SKM-1 (cell line): Measurements from ENCODE around the gene CREB3L2.

Experiments used
- DNase-seq: peaks from one replicate; lab custom pipeline; 2025; ENCODE audit not compliant: unreplicated experiment; lab: John Stamatoyannopoulos, UW

The CREB3L2 gene

DNA sequence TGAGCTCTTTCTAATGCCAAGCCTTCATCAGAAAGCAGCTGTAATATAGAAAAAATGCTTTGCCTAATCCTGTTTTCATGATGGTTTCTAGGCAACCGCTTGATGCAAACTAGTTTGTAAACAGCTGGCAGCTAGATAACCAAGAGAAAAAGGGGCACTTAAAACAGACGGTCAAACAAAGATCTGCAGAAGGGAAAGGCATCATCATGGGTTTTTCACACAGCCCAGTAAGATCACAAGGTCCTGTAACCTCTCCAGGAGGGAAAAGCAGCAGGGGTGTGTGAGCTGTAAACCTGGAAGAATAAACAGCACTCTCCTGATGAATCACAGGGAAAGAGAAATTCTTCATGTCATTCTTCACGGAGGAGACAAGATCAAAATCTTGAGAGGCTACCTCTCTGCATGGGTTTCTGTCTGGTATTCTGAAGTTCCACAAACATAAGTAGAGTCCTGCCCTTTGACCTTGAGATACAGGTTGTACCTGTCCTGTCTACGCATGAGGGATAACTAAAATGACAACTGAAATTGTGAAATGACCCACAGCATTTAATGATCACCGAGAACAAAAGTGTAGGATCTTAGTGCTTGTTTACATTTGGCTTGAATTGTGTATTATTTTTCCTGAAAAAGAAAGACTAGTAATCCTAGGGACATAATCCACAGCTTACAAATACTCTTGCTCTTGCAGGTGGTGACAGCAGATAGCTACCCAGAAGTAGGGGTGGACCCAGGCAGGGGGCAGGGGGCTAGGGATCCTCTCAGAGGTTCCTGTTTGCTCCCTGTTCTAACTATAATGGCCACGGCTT lies 48.0 kb downstream of the CREB3L2 start:
- DNase-seq, result no peak

DNA sequence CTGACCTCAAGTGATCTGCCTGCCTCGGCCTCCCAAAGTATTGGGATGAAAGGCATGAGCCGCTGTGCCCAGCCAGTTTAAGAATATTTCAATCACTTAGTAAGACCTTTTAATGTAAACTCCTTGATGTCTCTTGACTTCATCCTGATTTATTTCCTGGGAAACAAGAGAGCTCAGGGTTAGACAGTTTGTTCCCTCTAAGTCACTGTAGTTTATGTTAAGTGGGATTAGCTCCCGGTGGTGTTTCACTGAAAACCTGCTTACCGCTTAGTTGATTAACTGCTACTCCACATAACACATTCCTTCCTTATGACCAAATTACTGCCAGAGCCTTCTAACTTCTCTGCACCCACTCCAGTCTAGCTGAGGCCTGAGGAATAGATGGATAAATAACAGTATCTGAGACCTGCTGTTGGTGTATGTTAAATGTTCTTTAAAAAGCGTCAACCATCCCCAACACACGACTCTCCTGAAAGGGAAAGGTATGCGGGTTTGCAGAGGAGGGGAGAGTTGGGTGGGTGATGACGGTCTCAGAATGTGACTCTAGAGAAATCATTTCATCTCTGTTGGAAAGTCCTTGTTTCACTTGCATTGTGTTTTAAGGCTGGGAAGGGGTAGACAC lies 48.7 kb downstream of the CREB3L2 start:
- DNase-seq, result no peak

DNA sequence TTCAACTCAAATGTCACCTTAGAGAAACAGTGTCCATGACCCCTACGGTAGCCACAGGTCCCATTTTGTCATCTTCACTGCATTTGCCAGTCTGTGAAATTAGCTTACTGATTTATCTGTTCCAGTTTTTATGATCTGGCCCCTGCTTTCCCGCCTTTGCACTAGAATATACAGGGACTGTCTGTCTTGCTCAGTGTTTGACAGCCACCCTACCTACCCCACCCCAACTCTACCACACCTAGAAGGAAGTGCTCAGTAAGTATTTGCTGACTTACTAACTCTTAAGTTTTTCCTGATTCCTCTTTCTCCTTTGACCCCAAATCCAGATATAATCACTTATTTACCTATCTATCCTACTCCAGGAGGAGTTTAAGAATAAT lies 49.5 kb downstream of the CREB3L2 start:
- DNase-seq, result no peak

DNA sequence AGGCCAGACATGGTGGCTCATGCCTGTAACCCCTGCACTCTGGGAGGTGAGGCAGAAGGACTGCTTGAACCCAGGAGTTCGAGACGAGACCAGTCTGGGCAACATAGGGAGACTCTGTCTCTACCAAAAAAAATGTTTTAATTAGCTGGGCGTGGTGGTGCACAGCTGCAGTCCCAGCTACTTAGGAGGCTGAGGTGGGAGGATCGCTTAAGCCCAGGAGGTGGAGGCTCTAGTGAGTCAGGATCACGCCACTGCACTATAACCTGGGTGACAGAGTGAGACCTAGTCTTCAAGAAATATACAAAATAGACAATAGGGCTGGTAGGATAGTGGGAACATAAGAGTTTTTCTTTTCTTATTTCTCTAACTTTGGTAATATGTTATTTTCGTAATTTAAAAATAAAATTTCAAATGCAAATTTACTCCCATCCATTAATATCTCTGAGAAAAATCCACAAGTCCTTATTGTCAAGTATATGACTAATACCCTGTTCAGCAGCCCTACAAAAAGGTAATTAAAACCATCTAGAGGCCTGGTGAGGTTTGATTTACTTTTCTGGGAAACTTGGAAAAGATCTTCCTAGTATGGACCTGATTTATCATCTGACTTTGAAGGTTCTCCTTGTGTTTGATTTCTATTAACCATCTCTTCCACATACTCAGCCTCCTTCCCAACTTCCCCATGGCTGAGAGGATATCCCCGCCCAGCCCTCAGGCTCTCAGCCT lies 50.0 kb downstream of the CREB3L2 start:
- DNase-seq, result no peak

DNA sequence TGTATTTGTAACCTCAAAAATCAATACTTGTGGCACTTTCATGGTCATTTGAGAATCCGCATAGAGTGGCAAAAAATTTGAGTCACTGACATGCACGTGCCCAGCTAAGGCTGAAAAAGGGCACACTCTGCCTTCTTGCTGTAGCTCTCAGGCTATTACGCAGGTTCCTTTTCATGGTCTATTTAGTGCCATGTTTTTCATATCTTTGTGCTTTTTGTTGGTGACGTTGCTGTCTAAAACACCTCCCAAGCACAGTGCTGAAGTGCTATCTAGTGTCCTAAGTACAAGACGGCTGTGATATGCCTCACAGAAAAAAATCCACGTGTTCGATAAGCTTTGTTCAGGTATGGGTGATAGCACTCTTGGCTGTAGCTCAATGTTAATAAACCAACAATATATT lies 50.9 kb downstream of the CREB3L2 start:
- DNase-seq, result no peak

DNA sequence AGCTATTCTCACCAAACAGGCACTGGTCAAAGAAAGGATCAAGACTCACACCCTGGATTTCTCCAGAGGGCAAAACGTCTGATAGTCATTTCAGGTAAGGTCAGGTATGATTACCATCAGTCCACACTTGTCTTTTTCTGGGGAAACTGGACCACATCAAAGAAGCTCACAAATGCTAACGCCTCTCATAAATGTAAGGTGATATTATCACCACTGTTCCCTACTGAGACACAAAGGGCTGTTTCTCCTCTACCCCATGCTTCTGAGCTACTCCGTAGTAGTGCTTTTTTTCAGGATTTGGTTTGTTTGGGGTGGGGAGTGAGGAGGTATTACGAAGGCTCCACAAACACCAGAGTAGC lies 51.6 kb downstream of the CREB3L2 start:
- no peak for DNase-seq

DNA sequence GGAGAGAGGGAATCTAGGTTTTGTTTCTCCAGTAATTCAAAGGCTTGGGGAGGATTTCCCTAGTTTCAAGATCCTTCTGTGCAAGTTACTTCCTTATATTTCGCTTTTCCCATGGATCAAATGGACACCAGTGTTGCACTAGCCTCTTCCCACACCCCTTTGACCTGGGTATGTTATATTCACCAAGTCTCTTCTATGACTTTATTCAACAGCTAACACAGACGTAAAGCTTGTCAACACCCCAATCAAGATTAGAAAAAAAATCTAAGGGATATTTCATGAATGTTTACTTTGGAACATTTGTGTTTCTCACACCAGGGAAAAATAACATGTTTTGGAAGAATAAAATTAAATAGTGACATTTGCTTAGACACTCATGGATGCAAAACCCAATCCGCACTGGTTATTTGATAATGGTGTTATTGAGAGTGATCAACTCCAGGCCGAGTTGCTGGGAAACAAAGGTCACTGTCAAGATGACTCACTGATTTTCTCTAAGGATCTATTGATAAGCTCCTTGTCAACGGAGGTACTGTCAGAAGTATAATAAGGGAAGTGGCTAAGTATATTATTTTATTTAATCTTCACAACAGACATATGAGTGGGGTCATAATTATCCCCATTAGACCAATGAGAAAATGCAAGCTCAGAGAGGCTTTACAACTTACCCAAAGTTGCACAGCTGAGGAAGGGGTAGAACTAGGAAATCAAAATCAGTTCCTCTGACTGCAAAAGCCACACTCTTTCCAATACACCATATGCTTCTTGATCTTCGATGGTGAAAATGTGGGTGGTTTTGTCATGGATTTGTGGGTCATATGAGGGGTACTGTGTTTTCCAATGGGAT lies 52.2 kb downstream of the CREB3L2 start:
- no peak for DNase-seq

DNA sequence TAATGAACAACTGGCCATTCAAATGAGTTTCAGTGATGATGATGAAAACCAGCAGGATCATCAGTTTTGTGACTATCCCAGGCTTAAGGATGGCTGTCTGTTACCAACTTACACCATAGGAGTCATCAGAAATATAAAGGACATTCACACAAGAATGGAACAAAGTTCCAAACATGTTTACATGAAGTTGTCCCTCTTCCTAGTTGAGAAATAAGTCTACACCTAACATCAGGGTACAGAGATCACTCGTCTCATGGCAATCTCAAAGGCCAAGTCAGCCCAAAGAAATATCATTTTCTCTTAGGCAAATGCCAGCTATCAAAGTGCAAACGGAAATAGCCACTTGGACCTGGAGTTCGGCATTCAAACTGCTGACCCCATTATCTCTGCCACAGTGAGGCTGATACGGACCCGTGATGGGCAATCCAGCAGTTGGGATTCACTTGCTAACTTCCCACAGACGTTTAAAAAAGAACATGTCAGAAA lies 53.0 kb downstream of the CREB3L2 start:
- no peak for DNase-seq

DNA sequence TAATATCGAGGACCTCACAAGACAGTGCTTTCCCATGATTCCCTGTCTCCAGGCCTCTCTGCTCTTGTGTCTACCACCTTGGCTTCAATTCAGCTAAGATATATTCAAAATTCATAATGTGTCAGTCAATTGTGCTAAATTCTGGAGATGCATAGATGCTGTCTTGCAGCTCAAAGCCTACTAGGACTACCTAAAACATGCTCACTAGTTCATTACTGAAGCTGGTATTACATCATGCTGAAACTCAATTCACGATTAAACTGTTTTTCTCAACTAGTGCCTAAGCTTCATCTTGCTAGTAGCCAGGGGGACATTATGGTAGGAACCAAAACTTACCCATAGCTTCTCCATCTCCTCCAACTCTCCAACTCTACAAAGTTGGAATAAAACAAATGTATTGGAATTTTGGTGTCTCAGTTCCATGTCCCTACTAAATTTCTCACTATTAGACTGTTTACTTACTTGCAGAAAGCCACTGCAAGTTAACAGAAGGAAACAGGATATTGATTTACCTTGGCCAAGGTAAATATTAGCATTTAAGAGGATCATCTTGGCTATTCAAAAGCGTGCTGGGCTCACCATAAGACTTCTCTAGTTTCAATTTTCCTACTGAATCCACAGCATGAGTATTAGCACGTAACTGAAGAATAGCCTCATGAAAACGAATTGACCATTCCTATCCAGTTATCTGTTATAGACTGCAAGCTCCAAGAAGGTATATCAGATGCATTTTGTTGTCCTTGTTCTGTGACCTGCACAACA lies 53.6 kb downstream of the CREB3L2 start:
- DNase-seq, result no peak

DNA sequence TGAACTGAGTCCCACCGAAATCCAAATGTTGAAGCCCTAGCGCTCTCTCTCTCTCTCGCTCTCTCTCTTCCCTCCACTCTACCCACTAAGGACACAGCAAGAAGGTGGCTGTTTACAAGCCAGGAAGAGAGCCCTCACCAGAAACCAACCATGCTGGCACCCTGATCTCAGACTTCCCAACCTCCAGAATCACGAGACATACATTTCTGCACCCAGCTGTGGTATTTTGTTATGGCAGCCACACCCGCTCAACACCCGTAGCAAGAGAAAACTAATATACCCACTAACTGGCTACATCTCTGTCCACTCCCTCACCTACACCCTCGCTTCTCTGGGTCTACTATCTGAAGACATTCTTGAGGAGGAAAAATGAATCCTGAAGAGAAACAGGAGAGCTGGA lies 54.8 kb downstream of the CREB3L2 start:
- no peak for DNase-seq

DNA sequence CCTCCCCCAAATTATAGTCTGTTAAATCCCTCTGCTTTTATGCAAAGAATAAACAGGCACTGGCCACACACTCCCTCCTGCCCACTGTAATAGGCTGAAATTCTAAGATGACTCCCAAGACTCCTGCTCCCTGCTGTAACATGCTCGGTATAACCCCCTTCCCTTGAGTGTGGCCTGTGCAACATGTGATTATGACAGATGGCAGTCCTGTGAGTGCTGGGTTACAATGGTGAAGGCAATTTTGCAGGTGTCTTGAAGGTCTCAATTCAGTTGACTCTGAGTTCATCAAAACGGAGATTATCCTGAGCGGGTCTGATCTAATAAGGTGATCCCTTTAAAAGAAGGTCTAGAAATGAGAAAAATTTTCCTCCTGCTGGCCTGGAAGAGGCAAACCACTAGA lies 55.9 kb downstream of the CREB3L2 start:
- no peak for DNase-seq

DNA sequence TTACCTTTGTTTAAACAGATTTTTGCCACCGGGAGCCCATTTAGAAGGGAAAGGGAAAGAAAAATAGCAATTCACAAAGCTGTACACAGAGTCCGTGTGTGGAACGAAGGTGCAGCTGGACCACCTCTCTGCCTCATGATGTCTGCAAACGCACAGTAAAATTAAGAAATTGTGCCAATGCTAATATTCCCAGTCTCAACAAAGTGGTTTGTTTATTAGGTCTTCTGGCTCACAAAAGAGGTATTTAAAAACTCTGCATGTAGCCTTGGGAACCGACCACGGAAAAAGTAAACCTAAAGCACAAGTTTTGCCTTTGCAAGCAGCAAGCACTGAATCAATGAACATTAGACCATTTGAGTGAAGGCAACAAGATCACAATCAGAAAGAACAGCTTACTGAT lies 57.7 kb downstream of the CREB3L2 start:
- DNase-seq, result no peak

DNA sequence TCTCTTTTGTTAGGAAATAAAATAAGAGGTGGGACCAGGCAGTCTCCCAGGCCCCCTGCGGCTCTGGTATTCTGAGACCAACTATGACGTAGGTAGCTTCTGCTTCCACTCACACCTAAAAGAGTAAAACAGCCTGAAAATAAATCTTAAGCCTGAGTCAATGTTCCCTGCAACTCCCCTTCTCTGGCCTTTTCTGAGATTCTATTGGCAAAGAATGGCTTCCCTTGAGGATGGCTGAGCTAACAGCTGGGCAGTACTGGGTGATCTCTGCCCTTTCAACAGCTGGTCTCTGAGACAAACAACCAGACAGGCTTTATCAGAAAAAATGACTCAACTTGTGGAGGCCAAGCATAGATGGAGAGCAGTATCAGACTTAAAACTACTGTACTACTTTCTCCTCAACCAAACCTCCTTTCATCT lies 58.7 kb downstream of the CREB3L2 start:
- no peak for DNase-seq

DNA sequence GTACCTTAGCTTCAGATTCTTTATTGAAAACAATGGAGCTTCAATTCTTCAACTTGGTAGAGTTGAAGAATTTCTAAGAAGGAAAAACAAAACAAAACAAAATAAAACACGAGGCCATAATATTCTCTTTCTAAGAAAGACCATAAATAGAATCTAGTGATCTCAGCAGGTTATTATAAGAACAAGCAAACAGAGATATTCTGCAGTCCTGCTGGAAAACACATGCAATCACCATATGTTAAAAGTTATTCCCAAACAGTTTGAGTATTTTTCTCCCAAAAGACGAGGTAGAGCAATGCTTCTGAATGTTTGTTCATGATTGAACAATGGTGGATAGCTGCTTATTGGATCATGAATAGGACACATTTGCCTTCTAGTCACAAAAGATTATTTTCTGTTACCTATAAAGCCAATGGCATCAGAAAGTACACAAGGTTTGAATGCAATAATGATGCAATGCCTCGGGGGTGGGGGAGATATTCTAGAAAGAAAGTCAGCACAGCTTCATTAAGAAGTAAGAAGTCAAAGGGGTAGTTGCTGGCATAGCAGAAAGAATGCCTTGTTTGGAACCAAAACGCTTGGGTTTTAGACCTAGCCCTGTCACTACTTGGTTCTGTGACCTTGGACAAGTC lies 59.3 kb downstream of the CREB3L2 start:
- DNase-seq, result no peak

DNA sequence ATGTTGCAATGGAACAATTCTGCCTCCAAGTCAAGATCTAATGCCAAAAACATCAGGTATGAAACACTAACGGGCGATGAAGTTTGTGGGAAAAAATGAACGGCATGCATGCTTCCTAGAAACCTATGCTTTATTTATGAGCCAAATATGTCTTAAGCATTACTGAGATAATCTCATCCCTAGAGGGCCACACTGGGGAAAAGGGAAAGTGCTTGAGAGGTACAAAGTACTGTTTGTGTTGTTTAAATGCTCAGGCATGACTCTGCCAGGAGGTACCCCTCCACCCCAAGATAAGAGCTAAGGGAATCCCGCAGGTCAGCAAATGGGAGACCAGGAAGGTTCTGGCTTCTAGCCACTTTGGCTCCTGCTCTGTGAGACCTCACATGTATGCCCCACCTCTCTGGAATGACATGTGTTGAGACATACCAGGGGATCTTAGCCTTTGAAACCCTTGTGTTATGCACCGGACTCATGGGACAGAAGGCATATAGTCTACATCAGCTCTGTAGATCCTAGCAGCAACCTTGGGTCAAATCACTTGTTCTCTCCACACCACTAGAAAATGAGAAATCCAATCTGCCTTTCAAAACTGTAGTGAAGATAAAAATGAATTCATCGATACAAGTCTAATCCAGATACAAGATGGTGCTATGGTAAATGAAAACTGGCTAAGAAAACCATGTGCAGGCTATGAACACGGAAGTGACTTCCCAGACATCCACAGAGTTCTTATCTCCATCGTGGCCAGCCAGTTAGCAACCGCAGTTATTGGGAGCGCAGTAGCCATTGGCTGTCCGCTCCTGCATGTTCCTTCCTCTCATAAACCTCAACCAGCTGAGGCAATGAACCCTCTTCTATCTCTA lies 61.0 kb downstream of the CREB3L2 start:
- no peak for DNase-seq

DNA sequence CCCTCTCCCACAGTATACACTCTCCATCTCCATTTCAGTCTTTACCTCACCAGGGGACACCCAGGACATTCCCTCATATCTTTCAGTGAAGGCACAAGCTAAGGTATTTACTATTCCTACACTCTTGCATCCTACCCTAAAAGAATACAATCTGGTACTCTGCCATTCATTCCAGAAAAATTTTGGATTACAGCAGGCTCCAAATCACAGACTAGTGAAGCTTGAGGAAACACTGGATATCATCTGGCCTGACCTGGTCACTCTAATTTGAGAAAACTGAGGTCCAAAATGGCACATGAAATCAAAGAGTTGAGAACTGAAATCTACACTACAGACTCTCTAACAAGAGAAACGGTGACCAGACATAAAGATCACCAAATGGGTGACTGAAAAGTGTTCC lies 61.7 kb downstream of the CREB3L2 start:
- DNase-seq, result no peak

DNA sequence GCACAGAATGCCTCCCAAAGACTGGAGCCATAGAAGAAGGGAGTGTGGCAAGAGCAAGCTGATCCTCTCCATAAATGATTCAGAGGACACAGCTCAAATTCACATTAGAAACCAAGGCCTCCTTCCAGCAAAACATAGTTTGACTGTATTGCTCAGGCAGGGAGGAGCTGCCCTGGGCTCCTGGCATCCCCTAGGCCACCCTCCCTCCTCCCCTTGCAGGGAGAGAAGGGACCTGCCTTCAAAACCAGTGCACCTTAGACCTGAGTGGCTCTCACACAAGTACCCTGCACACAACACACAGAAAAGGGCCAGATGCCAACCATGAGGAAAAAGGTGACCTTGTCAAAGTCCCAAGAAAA lies 64.7 kb downstream of the CREB3L2 start:
- DNase-seq, result no peak

DNA sequence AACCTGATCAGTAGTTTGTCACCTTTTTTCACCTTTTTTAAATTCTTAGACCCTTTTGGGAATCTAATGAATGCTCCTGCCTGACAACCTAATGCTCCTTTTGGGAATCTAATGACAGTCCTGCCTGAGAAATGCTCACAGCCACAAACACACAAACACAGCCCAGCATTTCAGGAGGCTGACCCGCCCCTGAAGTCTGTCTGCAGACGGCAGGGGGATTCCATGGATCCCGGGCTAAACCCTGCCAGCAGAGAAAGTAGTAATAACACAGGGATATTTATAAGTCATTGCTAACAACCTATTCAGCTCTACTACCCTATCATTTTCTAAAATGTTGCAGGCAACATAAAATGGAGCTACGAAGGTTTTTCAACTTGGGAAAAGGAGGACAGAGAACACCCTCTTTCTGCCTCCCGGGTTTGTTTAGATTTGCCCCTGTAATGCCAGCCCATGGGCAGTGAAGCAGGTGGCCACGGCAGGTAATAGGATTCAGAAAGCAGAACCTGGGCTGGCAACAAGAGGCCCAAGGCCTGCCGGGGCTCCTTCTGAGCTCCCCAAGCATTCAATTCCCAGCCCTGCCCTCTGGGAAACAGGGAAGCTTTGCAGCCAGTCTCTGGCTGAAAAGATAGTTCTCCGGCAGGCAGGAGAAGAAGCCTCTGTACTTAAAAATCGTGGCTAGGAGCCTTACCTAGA lies 65.2 kb downstream of the CREB3L2 start:
- no peak for DNase-seq
